ENCODE results near the gene AGAP3.

Gene AGAP3

GRCh38 chr7:151192002-151192539 is 105.8 kb downstream of the AGAP3 start:
- no peak for DNase-seq

- no peak for DNase-seq
Measured at GRCh38 chr7:151193203-151193978, 107.1 kb downstream of the AGAP3 start.
